ENCODE measurements around the gene IQCE. TPM values are rescaled to one million over a fixed set of nuclear protein-coding genes. Genes with fewer than 3 reads are reported as not detected.
A peak's percentile ranks its signal among the peaks of the same experiment; 100 is the strongest.

The IQCE gene
- total and polyA plus RNA-seq, 12 donors = 4.2 to 13.8 (median 9.3) TPM

GRCh38 chr7:2524808-2525657 is 33.7 kb upstream of the IQCE start:
- ATAC-seq (no peak), DNase-seq (no peak)
- no peak overlapping the region for H3K4me3 ChIP-seq
- WGBS, 2 donors = 79 to 84% methylated on average over 53 of the region's 53 CpGs
- peak overlapping the region in 6 of 10 donors; percentile 1 to 94 (median 84) for H3K27ac ChIP-seq
- peaks cover 0 to 33% (median 6%) of the 10 kb centered on the region in 7 donors for H3K27me3 ChIP-seq
- no peak for TF ChIP-seq CTCF (IDR thresholded peaks at IDR 0.05)
- no peaks in the 10 kb centered on the region for H3K9me3 ChIP-seq
- H3K4me1 ChIP-seq = peaks cover 21 to 100% (median 65%) of the 10 kb centered on the region in 9 donors
- peaks cover 0 to 48% (median 4%) of the 10 kb centered on the region in 9 donors for H3K36me3 ChIP-seq
- intact Hi-C loops (cut with DNase I) = loop anchor here in 4 of 10 donors (5.0 kb wide), 4 partner anchors 32 to 53 kb away; partner anchors contain the start of genes GRIFIN (in 2 of the 4), BRAT1 (in 1 of the 4) and IQCE (in 1 of the 4)

- no peaks in the 10 kb centered on the region for H3K9me3 ChIP-seq
- peaks cover 0 to 48% (median 4%) of the 10 kb centered on the region in 9 donors for H3K36me3 ChIP-seq
- DNase-seq = peak in 1 of 2 donors; percentile 16
- H3K27me3 ChIP-seq = peaks cover 0 to 31% (median 6%) of the 10 kb centered on the region in 7 donors
- H3K27ac ChIP-seq = peak overlapping the region in 1 of 10 donors; percentile 94
- peaks cover 21 to 100% (median 68%) of the 10 kb centered on the region in 9 donors for H3K4me1 ChIP-seq
- no peak overlapping the region for H3K4me3 ChIP-seq
- no peak for ATAC-seq
- TF ChIP-seq CTCF (IDR thresholded peaks at IDR 0.05) = no peak
- WGBS, 2 donors = 85 to 87% methylated on average over 36 of the region's 36 CpGs
- intact Hi-C loops (cut with DNase I) = no loop called here
These were observed 32.8 kb upstream of the IQCE start for GRCh38 chr7:2525658-2526630.

GRCh38 chr7:2526659-2527504 is 31.9 kb upstream of the IQCE start:
- intact Hi-C loops (cut with DNase I) = no loop called here
- 90 to 93% methylated on average over 40 of the region's 40 CpGs for WGBS, 2 donors

More at GRCh38 chr7:2526659-2527504, 31.9 kb upstream of the IQCE start:
- Histone ChIP-seq H3K27ac (peak overlapping the region in 1 of 10 donors; percentile 94), H3K36me3 (peaks cover 0 to 48% (median 4%) of the 10 kb centered on the region in 9 donors), H3K27me3 (peaks cover 0 to 25% (median 6%) of the 10 kb centered on the region in 7 donors), H3K4me3 (no peak overlapping the region), H3K9me3 (no peaks in the 10 kb centered on the region), H3K4me1 (peaks cover 19 to 100% (median 63%) of the 10 kb centered on the region in 9 donors)
- DNase-seq (peak in 1 of 2 donors; percentile 9), ATAC-seq (no peak)
- no peak for TF ChIP-seq CTCF (IDR thresholded peaks at IDR 0.05)
